Activated T-helper 17 cell treated with anti-CD3 and anti-CD28 coated beads, Interleukin-2, amount 50 U/mL, for 72 hours (primary cell): ENCODE results near the gene ADGRG7. TPM values are rescaled to one million over a fixed set of nuclear protein-coding genes. Genes with fewer than 3 reads are reported as not detected.

Experiments used
- ATAC-seq: fragments of 150-1000 bp; cut with Tn5 transposase; replicated peaks from 2 replicates; pipeline ENCODE4 v1.10.0; 2021; ENCODE audit warnings: mild to moderate bottlenecking, moderate library complexity
- H3K27ac Mint-ChIP-seq: one replicate; pipeline ENCODE4 v1.8.0; 2022; ENCODE audit warnings: mixed read lengths
- H3K27me3 Mint-ChIP-seq: one replicate; pipeline ENCODE4 v1.8.0; 2022; ENCODE audit warnings: mixed read lengths
- H3K36me3 Mint-ChIP-seq: one replicate; pipeline ENCODE4 v1.8.0; 2022; ENCODE audit warnings: low read depth, mild to moderate bottlenecking, mixed read lengths
- H3K4me1 Mint-ChIP-seq: one replicate; pipeline ENCODE4 v1.8.0; 2022; ENCODE audit warnings: mixed read lengths
- H3K4me3 Mint-ChIP-seq: one replicate; pipeline ENCODE4 v1.8.0; 2022; ENCODE audit warnings: mild to moderate bottlenecking, mixed read lengths
- H3K9me3 Mint-ChIP-seq: one replicate; pipeline ENCODE4 v1.8.0; 2022; ENCODE audit warnings: mixed read lengths
- total RNA-seq, 2 donors: library from RNA; stranded (reverse); gene quantifications; one replicate each; pipeline ENCODE4 v1.2.3, GENCODE V29; 2022

ADGRG7 gene
- total RNA-seq, 2 donors from 2014 or later = not detected

- H3K9me3 Mint-ChIP-seq = peaks cover 5% of the 10 kb centered on the region
- ATAC-seq = no peak
- H3K27ac Mint-ChIP-seq = peak overlapping the region; percentile 94
- no peaks in the 10 kb centered on the region for H3K27me3 Mint-ChIP-seq
- H3K36me3 Mint-ChIP-seq = peaks cover 58% of the 10 kb centered on the region
- H3K4me3 Mint-ChIP-seq = peak overlapping the region; percentile 88
- peaks cover 36% of the 10 kb centered on the region for H3K4me1 Mint-ChIP-seq
Measured at GRCh38 chr3:100709842-100710260, 100.5 kb downstream of the ADGRG7 start.

DNA sequence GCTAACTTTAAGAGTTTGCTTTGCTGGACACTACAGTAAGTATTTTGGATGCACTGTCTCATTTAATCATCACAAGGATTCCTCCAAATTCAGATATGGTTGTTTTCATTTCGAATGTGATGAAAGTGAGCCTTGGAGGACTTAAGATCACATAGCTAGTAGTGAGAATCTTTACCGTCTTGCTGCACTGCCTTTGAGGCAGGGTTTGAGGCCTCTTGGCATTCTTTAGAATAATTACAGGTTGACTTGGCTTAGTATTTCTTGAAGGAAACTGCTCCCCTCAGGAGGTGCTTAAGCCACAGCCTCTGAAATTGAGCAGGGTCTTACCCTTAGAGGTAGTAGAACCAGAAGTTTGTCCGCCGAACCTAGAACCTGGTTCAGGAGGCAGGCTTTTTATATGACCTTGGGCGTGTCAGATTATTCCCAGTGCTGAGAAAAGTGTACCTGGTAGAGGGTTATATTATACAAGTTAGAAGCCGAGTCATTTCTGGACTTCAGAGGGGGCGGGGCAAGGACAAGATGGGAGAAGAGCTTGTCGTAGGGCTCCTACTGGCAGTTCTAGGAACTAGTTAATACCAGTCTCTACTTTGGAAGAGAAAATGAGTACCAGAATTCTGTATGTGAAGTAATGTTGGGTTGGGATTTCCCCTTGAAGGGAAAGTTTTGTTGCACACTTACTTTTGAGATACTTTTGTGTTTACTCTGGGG is 101.0 kb downstream of the ADGRG7 start:
- Mint-ChIP-seq H3K27me3 (no peaks in the 10 kb centered on the region), H3K36me3 (peaks cover 63% of the 10 kb centered on the region), H3K9me3 (peaks cover 5% of the 10 kb centered on the region), H3K4me3 (peak overlapping the region; percentile 88), H3K27ac (peak overlapping the region; percentile 94), H3K4me1 (peaks cover 42% of the 10 kb centered on the region)
- ATAC-seq = peak; percentile 71

DNA sequence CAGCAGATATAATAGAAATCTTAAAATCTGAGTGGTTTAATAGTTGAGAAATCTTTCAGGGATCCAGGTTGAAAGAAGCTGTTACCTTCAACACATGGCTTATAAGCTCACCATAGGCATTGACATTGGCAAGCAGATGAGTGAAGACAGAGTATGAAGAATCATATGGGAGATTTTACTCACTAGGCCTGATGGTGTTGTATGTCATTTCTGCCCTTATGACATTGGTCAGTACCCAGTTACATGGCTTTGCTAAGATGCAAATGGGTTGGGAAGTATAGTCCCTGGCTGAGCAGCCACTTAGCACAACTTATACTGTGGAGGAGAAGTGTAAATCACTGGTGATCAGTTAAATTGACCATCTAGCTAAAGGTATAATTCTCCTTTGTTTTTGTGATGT is 105.8 kb downstream of the ADGRG7 start:
- Mint-ChIP-seq H3K36me3 (peaks cover 100% of the 10 kb centered on the region), H3K27me3 (no peaks in the 10 kb centered on the region), H3K4me3 (no peak overlapping the region), H3K4me1 (peaks cover 53% of the 10 kb centered on the region), H3K9me3 (no peaks in the 10 kb centered on the region), H3K27ac (no peak overlapping the region)
- ATAC-seq = peak; percentile 17

DNA sequence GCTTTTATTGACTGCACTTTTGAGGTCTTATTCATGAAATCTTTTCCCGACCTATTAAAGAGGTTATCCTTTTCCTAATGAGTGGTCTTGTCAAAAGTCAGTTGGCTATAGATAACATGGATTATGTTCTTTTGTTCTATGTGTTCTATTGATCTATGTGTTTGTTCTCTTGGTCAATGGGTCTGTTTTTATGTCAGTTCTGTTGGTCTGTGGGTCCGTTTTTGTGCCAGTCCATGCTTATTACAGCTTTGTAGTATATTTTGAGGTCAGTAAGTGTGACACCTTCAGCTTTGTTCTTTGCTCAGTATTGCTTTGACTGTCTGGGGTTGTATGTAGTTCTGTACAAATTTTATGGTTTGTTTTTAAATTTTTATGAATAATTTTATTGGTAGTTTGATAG is 107.7 kb downstream of the ADGRG7 start:
- Mint-ChIP-seq H3K9me3 (no peaks in the 10 kb centered on the region), H3K27ac (no peak overlapping the region), H3K27me3 (no peaks in the 10 kb centered on the region), H3K4me3 (peak overlapping the region; percentile 36), H3K4me1 (peaks cover 39% of the 10 kb centered on the region), H3K36me3 (peaks cover 100% of the 10 kb centered on the region)
- no peak for ATAC-seq

DNA sequence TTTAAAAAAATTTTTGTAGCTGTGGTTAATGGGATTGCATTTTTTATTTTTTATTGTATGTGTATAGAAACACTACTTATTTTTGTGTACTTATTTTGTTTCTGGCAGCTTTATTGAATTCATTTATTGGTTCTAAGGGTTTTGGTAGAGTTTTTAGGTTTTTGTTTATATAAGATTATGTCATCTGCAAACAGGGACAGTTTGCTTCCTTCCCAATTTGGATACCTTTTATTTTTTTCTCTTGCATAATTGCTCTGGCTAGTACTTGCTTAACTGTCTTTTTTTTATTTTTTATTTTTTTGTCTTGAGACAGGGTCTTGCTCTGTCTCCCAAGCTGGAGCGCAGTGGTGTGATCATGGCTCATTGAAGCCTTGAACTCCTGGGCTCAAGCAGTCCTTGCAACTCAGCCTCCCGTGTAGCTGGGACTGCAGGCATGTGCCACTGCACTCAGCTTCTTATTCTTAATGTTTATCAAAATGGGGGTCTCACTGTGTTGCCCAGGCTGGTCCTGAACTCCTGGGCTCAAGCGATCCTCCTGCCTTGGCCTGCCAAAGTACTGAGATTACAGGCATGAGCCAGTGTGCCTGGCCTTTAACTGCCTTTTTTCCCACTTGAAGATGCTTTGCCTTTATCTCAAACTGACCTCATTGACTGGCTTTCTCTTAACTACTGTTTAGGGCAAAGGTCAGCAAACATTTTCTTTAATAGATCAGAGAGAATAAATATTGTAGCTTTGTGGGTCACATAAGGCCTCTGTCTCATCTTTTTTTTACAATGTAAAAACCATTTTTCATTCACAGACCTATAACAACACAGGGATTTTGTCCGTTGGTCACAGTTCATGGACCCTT is 108.5 kb downstream of the ADGRG7 start:
- peaks cover 100% of the 10 kb centered on the region for H3K36me3 Mint-ChIP-seq
- ATAC-seq = no peak
- no peak overlapping the region for H3K4me3 Mint-ChIP-seq
- H3K27me3 Mint-ChIP-seq = no peaks in the 10 kb centered on the region
- H3K9me3 Mint-ChIP-seq = no peaks in the 10 kb centered on the region
- H3K27ac Mint-ChIP-seq = no peak overlapping the region
- peaks cover 31% of the 10 kb centered on the region for H3K4me1 Mint-ChIP-seq

GRCh38 chr3:100719136-100719535 is 109.7 kb downstream of the ADGRG7 start:
- Mint-ChIP-seq H3K4me1 (peaks cover 28% of the 10 kb centered on the region), H3K9me3 (no peaks in the 10 kb centered on the region), H3K4me3 (no peak overlapping the region), H3K27ac (no peak overlapping the region), H3K27me3 (no peaks in the 10 kb centered on the region), H3K36me3 (peaks cover 100% of the 10 kb centered on the region)
- no peak for ATAC-seq

- H3K4me1 Mint-ChIP-seq = peaks cover 20% of the 10 kb centered on the region
- peaks cover 100% of the 10 kb centered on the region for H3K36me3 Mint-ChIP-seq
- no peak for ATAC-seq
- no peaks in the 10 kb centered on the region for H3K27me3 Mint-ChIP-seq
- H3K4me3 Mint-ChIP-seq = no peak overlapping the region
- no peak overlapping the region for H3K27ac Mint-ChIP-seq
- H3K9me3 Mint-ChIP-seq = no peaks in the 10 kb centered on the region
Measured at GRCh38 chr3:100720426-100720825, 111.0 kb downstream of the ADGRG7 start.

DNA sequence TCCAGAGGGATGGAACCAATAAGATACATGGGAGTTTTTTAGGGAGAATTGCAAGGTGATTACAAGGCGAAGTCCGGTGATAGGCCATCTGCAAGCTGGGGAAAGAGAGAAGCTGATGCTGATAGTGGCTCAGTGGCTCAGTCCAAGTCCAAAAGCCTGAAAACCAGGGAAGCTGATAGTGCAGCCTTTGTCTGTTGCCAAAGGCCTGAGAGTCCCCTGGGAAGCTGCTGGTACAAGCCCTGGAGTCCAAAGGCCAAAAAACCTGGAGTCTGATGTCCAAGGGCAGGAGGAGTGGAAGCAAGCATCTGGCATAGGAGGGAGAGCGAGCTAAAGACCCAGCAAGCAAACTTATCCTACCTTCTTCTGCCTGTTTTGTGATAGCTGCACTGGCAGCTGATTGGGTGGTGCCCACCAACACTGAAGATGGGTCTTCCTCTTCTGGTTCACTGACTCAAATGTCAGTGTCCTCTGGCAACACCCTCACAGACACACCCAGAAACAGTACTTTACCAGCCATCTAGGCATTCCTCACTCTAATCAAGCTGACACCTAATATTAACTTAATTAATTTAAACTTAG is 116.6 kb downstream of the ADGRG7 start:
- H3K36me3 Mint-ChIP-seq = peaks cover 97% of the 10 kb centered on the region
- no peak for ATAC-seq
- peaks cover 16% of the 10 kb centered on the region for H3K4me1 Mint-ChIP-seq
- H3K27ac Mint-ChIP-seq = peak overlapping the region; percentile 36
- H3K9me3 Mint-ChIP-seq = no peaks in the 10 kb centered on the region
- H3K27me3 Mint-ChIP-seq = no peaks in the 10 kb centered on the region
- H3K4me3 Mint-ChIP-seq = no peak overlapping the region

DNA sequence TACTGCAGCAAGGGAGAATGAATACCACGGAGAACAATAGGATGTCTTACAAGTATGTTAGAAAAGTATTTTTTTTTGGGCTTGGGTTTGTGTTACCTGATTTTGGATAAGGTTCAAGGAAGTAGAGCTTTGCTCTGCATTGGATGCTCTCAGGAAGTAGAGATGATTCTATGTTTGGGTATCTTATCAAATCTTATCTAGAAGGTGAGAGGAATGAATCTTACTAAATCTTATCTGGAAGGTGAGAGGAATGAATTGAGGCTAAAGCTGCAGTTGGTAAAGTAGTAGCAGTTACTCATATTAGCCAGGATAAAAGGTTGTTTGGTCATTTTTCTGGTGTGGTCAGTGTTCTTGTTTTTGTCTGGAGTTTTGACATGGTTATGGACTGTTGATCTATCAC is 117.3 kb downstream of the ADGRG7 start:
- no peak overlapping the region for H3K4me3 Mint-ChIP-seq
- H3K27me3 Mint-ChIP-seq = no peaks in the 10 kb centered on the region
- ATAC-seq = no peak
- H3K9me3 Mint-ChIP-seq = no peaks in the 10 kb centered on the region
- no peak overlapping the region for H3K27ac Mint-ChIP-seq
- peaks cover 16% of the 10 kb centered on the region for H3K4me1 Mint-ChIP-seq
- peaks cover 97% of the 10 kb centered on the region for H3K36me3 Mint-ChIP-seq

DNA sequence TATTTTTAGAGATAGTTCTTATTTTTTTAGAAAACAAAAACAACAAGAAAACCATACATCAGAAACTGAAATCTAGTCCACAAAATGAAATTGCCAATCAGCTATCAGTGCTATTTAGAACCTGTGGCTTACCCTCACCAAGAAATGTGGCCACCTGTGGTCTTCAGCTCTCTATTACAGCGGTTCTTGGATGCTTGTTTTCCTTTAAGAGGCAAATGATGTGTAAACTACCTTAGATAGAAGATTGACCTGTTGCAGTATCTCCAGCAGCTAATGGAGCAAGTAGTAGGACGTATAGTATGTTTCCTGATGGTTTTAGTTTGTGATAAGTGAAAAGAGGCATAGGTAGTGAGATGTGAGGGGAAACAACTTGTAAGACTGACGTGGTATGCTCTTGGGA is 121.1 kb downstream of the ADGRG7 start:
- no peak for ATAC-seq
- Mint-ChIP-seq H3K4me3 (no peak overlapping the region), H3K27me3 (no peaks in the 10 kb centered on the region), H3K9me3 (no peaks in the 10 kb centered on the region), H3K36me3 (peaks cover 95% of the 10 kb centered on the region), H3K27ac (no peak overlapping the region), H3K4me1 (peaks cover 16% of the 10 kb centered on the region)

GRCh38 chr3:100732435-100732834 is 123.0 kb downstream of the ADGRG7 start:
- Mint-ChIP-seq H3K27me3 (no peaks in the 10 kb centered on the region), H3K27ac (no peak overlapping the region), H3K4me1 (peaks cover 5% of the 10 kb centered on the region), H3K9me3 (no peaks in the 10 kb centered on the region), H3K36me3 (peaks cover 95% of the 10 kb centered on the region), H3K4me3 (no peak overlapping the region)
- ATAC-seq = no peak

DNA sequence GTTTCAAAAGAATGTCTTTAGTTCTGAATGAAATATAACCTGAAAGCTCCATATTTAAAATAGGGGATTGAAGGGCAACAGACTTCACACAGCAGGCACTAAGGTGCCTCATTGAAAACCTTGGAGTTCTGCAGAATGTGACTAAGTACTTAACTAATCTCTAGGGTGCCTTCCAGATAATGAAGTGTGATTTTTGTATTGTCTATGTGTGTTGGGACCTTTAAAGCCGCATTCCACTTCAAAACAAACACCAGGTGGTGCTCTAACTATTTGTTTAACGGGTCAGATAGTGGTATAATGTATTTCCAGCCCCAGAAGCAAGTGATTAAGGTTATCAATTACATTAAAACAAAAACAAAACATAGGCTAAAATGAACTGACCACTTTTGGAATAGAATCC is 127.9 kb downstream of the ADGRG7 start:
- Mint-ChIP-seq H3K9me3 (no peaks in the 10 kb centered on the region), H3K4me3 (no peak overlapping the region), H3K36me3 (peaks cover 98% of the 10 kb centered on the region), H3K27me3 (no peaks in the 10 kb centered on the region), H3K27ac (no peak overlapping the region), H3K4me1 (peaks cover 5% of the 10 kb centered on the region)
- no peak for ATAC-seq

DNA sequence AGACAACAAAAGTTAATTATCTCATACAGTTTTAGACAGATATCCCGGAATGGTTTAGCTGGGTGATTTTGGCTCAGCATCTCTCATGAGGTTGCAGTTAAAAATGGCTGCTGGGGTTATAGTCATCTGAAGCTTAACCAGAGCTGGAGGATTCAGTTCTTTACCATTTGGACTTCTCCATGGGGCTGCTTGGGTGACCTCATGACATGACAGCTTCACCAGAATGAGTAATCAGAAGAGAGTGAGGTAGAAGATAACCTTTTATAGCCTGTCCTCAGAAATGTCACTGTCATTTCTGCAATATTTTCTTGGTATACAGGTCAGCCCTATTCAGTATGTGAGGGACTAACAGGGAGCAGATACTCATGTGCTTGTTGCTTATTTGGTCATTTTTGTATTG is 130.8 kb downstream of the ADGRG7 start:
- Mint-ChIP-seq H3K9me3 (no peaks in the 10 kb centered on the region), H3K4me3 (no peak overlapping the region), H3K27ac (peak overlapping the region; percentile 46), H3K36me3 (peaks cover 98% of the 10 kb centered on the region), H3K27me3 (no peaks in the 10 kb centered on the region), H3K4me1 (peaks cover 5% of the 10 kb centered on the region)
- peak; percentile 99 for ATAC-seq

DNA sequence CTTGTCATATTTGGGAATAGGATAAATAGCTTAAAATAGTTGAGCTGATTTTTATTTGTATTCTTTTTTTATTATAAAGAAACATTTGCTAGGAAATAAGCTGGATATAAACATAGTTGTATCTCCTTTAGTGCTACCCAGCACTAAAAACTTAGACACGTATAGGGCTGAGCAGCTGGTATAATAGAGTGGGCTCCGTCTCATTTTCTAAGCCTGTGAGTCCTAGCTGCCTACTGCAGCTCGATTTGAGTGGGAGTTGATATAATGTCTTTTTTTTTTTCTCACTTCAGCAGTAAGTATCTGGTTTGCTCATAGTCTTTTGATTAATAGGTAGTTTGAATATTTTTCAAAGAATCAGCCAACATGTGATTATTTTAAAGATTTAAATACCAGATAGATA is 134.1 kb downstream of the ADGRG7 start:
- Mint-ChIP-seq H3K36me3 (peaks cover 98% of the 10 kb centered on the region), H3K27ac (no peak overlapping the region), H3K27me3 (no peaks in the 10 kb centered on the region), H3K4me3 (no peak overlapping the region), H3K4me1 (peaks cover 5% of the 10 kb centered on the region), H3K9me3 (no peaks in the 10 kb centered on the region)
- ATAC-seq = no peak

DNA sequence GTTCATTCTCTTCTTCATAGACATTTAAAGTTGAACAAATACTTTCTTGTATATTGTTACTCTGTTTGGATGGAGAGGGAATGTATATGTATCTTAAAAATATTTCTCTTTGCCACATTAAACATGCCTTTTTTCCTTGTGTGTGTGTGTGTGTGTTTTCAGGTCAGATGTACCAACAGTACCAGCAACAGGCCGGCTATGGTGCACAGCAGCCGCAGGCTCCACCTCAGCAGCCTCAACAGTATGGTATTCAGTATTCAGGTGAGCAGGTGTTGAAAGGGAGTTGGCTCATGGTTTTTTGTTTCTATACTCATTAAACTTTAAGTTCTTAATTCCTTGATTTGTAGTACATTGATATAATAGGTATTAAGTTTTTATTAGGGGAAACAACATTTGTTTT is 135.3 kb downstream of the ADGRG7 start:
- Mint-ChIP-seq H3K9me3 (no peaks in the 10 kb centered on the region), H3K27ac (no peak overlapping the region), H3K4me3 (no peak overlapping the region), H3K27me3 (no peaks in the 10 kb centered on the region), H3K4me1 (peaks cover 5% of the 10 kb centered on the region), H3K36me3 (peaks cover 98% of the 10 kb centered on the region)
- ATAC-seq = no peak
